ENCODE results near the gene TMEM126B.
A peak's percentile ranks its signal among the peaks of the same experiment; 100 is the strongest.
"Not testable (repeated sequence)": the region's sequence is repeated elsewhere in the genome, so short reads cannot be mapped to it uniquely, and the experiment has no call there.

The TMEM126B gene

DNA sequence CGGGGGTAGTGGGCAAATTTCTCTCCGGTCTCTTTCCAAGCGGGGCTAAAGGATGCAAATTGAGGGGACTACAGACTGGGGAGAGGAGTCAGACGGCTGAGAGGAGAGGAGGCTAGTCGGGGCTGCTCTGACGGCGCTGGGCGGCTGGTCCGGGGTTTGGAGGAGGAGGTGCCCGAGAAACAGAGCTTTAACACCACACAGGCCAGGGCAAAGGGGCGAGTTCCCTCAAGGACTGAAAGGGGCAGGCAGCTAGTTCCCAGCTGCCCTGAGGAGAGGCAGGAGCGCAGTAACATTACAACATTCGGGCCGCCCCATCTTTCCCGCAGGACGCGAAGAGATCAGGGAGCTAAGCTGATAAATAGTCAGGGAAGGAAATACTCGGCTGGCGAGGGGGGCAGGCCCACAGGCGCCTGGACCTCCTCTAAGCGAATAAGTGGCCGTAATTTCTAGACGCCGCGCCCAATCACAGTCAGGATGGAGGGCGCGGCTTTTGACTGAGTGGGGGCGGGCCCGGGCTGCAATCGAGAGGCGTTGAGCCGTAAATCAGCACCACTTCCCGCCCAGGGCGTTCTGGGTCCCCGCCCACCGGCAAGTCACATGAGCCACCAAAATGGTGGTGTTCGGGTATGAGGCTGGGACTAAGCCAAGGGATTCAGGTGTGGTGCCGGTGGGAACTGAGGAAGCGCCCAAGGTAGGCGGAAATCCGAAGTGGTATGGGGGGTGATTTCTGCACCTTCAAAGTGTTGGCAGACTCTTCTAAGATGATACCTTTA is at the start of gene TMEM126B:
TSS of gene TMEM126B (plus strand) at position 596 of the 773 bp plus-strand sequence. CDS start at position 611, 15 bp downstream.
- Histone ChIP-seq H3K4me1 (ENCODE audit: insufficient read depth, low read length) (peaks cover 20% of the 10 kb centered on the region), H3K9me3 (ENCODE audit: low read length) (no peaks in the 10 kb centered on the region), H3K4me3 (ENCODE audit: low read depth in 1 of 2, low read length in 2 of 2) (peak within 1 kb of the TSS; percentile 75 to 94)

DNA sequence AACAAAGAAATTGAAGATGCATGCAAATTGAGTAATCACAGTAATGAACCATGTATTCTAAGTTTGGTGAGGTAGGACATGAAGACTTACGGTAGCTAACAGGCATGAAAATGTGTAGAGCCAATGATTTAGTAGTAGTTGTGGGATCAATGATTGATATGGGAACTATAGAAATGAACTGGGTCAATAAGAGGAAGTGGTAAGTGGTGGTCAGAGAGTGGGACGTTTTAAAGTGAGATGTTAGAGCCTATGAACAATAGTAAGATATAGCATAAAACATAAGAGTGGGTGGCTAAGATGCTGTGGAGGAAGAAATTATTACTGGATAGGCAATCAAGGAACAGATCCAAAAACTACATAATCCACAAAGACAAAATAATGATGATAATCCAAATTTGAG is 46.3 kb upstream of the TMEM126B start:
- no peaks in the 10 kb centered on the region for H3K9me3 ChIP-seq (ENCODE audit: low read length)
- no peaks in the 10 kb centered on the region for H3K27me3 ChIP-seq (ENCODE audit: control insufficient read depth in 1 of 2, insufficient read depth in 2 of 2, low read length in 2 of 2)
- H3K27ac ChIP-seq (ENCODE audit: low read depth, low read length) = no peak overlapping the region
- no peaks in the 10 kb centered on the region for H3K4me1 ChIP-seq (ENCODE audit: insufficient read depth, low read length)
- H3K4me3 ChIP-seq (ENCODE audit: low read depth in 1 of 2, low read length in 2 of 2) = no peak overlapping the region
- no peak overlapping the region for H3K9ac ChIP-seq (ENCODE audit: low read length)
- no peaks in the 10 kb centered on the region for H3K36me3 ChIP-seq (ENCODE audit: insufficient read depth, low read length)

More for the DNA sequence above, at the start of gene TMEM126B:
- H3K36me3 ChIP-seq (ENCODE audit: insufficient read depth, low read length) = no peaks in the 10 kb centered on the region
- H3K27ac ChIP-seq (ENCODE audit: low read depth, low read length) = peak within 1 kb of the TSS; percentile 99
- no peaks in the 10 kb centered on the region for H3K27me3 ChIP-seq (ENCODE audit: control insufficient read depth in 1 of 2, insufficient read depth in 2 of 2, low read length in 2 of 2)
- peak within 1 kb of the TSS; percentile 49 for H3K9ac ChIP-seq (ENCODE audit: low read length)

DNA sequence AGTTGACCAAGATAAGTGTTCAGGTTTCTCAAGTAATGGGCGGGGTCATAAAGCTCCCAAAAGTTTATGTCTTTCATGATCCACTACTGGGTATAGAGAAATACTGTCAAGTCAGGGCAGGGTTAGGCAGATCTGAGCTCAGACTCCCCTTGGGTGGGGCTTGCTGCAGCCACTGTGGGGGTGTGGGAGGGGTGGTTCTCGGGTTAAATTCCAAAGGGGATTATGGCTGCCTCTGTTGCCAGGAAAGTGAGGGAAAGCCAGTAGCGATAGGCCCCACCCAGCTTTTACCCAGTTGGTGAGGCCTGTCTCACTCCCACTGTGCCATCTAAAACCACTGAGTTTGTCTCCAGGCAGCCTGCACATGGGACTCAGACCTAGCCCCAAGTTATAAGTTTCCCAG is 39.0 kb upstream of the TMEM126B start:
- Histone ChIP-seq H3K27me3 (ENCODE audit: control insufficient read depth in 1 of 2, insufficient read depth in 2 of 2, low read length in 2 of 2) (no peaks in the 10 kb centered on the region), H3K4me1 (ENCODE audit: insufficient read depth, low read length) (no peaks in the 10 kb centered on the region), H3K9ac (ENCODE audit: low read length) (no peak overlapping the region), H3K9me3 (ENCODE audit: low read length) (no peaks in the 10 kb centered on the region), H3K27ac (ENCODE audit: low read depth, low read length) (no peak overlapping the region), H3K4me3 (ENCODE audit: low read depth in 1 of 2, low read length in 2 of 2) (no peak overlapping the region), H3K36me3 (ENCODE audit: insufficient read depth, low read length) (no peaks in the 10 kb centered on the region)

DNA sequence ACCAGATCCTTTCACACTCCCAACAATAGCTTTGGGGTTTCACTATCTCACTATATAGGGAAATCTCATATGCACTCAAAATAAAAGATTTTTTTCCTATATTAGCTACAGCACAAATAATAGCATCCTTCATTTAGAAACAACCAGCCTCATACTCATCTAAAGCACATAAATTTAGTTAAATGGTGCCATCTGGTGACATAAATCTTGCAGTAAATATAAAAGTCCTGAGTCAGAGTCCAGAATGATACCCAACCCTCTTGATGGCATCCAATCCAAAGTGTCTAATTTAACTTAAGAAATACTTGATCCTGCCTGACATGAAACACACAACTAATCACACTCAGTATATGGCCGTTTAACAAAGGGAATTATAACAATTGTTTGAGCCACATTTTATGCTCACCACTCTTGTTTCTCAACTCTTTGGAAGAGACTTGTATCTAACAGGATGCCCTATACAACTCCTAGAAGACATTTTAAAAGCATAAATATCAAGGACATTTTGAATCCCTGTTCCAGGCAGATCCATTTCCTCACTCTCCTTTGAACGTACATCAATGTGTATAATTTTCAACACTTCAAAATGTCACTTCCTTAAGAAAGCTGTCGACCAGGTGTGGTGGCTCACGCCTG is 37.4 kb upstream of the TMEM126B start:
- H3K9ac ChIP-seq (ENCODE audit: low read length) = no peak overlapping the region
- no peaks in the 10 kb centered on the region for H3K27me3 ChIP-seq (ENCODE audit: control insufficient read depth in 1 of 2, insufficient read depth in 2 of 2, low read length in 2 of 2)
- no peaks in the 10 kb centered on the region for H3K4me1 ChIP-seq (ENCODE audit: insufficient read depth, low read length)
- no peaks in the 10 kb centered on the region for H3K9me3 ChIP-seq (ENCODE audit: low read length)
- no peaks in the 10 kb centered on the region for H3K36me3 ChIP-seq (ENCODE audit: insufficient read depth, low read length)
- H3K27ac ChIP-seq (ENCODE audit: low read depth, low read length) = no peak overlapping the region
- no peak overlapping the region for H3K4me3 ChIP-seq (ENCODE audit: low read depth in 1 of 2, low read length in 2 of 2)

DNA sequence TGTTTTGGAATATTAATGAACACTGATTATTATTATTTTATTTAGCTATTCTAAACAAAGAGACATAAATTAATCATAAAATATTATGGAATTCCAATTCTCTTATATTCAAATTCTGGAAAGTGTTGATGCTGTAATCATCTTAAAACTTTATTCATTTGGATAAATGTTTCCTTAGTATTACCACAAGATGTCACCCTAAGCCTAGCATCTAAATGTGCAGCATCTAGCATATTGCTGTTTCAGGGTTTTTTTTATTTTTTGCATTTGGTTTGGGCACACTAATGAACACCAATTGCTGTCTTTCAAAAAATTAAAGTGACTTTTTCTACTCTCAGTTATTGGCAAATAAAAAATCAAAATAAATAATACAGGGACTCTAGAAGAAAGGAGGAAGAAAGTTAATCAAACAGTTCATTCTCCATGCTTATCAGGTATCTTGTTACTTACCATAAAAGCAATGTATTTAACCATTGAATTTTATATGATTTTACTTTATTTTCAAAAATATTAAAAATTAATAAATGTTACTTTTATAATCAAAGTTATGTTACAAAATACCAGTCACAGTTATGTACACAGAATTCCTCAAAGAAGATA is 33.0 kb upstream of the TMEM126B start:
- H3K9me3 ChIP-seq (ENCODE audit: low read length) = no peaks in the 10 kb centered on the region
- H3K4me1 ChIP-seq (ENCODE audit: insufficient read depth, low read length) = no peaks in the 10 kb centered on the region
- no peaks in the 10 kb centered on the region for H3K36me3 ChIP-seq (ENCODE audit: insufficient read depth, low read length)
- H3K4me3 ChIP-seq (ENCODE audit: low read depth in 1 of 2, low read length in 2 of 2) = no peak overlapping the region
- no peaks in the 10 kb centered on the region for H3K27me3 ChIP-seq (ENCODE audit: control insufficient read depth in 1 of 2, insufficient read depth in 2 of 2, low read length in 2 of 2)
- no peak overlapping the region for H3K27ac ChIP-seq (ENCODE audit: low read depth, low read length)
- no peak overlapping the region for H3K9ac ChIP-seq (ENCODE audit: low read length)

DNA sequence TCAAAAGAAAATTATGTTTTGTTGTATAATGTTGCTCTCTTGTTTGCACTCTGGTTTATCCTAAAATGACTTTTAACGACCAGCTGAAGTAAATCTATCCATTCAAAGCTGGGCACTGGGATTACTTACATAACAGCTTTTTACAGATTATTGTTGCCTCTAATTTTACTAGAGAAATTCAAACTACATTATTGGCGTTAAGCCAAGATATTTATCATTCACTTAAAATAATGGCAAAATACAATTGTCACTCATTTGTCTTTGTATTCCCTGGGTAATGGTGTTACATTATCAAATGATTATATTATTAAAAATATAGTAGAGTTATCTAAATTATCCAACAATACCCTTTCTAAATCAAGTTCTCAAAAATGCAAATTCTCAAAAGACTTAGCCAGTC is 31.5 kb upstream of the TMEM126B start:
- no peaks in the 10 kb centered on the region for H3K27me3 ChIP-seq (ENCODE audit: control insufficient read depth in 1 of 2, insufficient read depth in 2 of 2, low read length in 2 of 2)

DNA sequence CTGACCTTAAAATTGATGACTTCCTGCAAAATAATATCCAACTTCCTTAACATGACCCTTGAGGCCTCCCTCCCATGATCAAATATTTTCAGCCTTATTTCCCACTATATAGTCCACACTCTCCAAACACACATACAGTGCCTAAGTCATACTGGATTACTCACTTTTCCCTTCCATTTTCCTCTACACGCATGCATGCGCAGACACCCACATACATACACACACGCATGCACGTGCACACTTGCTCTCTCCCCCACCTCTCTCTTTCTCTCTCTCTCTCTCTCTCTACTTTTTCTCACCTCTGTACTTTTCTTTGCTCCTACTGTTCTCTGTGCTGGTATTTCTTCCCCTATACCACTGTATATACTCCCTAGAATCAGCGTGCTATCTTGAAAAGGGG is 29.3 kb upstream of the TMEM126B start:
- Histone ChIP-seq H3K9me3 (ENCODE audit: low read length) (no peaks in the 10 kb centered on the region), H3K4me1 (ENCODE audit: insufficient read depth, low read length) (no peaks in the 10 kb centered on the region), H3K9ac (ENCODE audit: low read length) (no peak overlapping the region)

More for the DNA sequence above, 31.5 kb upstream of the TMEM126B start:
- H3K9me3 ChIP-seq (ENCODE audit: low read length) = no peaks in the 10 kb centered on the region
- no peak overlapping the region for H3K9ac ChIP-seq (ENCODE audit: low read length)
- H3K4me3 ChIP-seq (ENCODE audit: low read depth in 1 of 2, low read length in 2 of 2) = no peak overlapping the region
- no peaks in the 10 kb centered on the region for H3K36me3 ChIP-seq (ENCODE audit: insufficient read depth, low read length)
- no peak overlapping the region for H3K27ac ChIP-seq (ENCODE audit: low read depth, low read length)
- H3K4me1 ChIP-seq (ENCODE audit: insufficient read depth, low read length) = no peaks in the 10 kb centered on the region

DNA sequence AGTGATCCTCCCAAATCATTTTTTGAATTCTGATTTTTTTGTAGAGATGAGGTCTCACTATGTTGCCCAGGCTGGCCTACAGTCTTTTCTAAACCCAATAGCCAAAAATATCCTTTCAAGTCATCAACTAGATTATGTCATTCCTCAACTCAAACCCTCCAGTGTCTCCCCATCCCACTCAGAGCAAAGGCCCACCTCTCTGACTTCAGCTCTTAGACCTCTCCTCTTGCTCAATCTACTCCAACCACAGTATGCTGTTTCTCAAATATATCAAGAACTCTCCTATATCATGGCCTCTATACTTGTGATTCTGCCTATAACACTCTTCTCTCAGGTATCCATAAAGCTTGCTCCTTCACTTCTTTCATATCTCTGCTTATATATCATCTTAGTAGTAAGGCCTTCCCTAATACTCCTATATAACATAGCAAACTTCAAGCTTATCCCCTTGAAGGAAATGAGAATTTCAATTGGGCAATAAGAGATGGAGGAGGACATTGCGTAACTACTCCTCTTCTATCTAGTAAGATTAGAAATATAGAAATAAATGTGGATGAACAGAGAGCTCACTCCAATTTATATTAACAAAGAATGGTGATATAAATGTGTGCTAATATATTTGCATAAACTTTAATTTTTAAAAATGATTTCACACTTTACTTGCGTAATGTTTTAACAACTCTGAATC is 25.7 kb upstream of the TMEM126B start:
- no peak overlapping the region for H3K9ac ChIP-seq (ENCODE audit: low read length)
- no peaks in the 10 kb centered on the region for H3K27me3 ChIP-seq (ENCODE audit: control insufficient read depth in 1 of 2, insufficient read depth in 2 of 2, low read length in 2 of 2)
- H3K9me3 ChIP-seq (ENCODE audit: low read length) = no peaks in the 10 kb centered on the region
- H3K4me1 ChIP-seq (ENCODE audit: insufficient read depth, low read length) = no peaks in the 10 kb centered on the region
- H3K36me3 ChIP-seq (ENCODE audit: insufficient read depth, low read length) = no peaks in the 10 kb centered on the region
- no peak overlapping the region for H3K27ac ChIP-seq (ENCODE audit: low read depth, low read length)
- H3K4me3 ChIP-seq (ENCODE audit: low read depth in 1 of 2, low read length in 2 of 2) = no peak overlapping the region

More for the DNA sequence above, 29.3 kb upstream of the TMEM126B start:
- no peak overlapping the region for H3K27ac ChIP-seq (ENCODE audit: low read depth, low read length)
- no peaks in the 10 kb centered on the region for H3K27me3 ChIP-seq (ENCODE audit: control insufficient read depth in 1 of 2, insufficient read depth in 2 of 2, low read length in 2 of 2)
- H3K4me3 ChIP-seq (ENCODE audit: low read depth in 1 of 2, low read length in 2 of 2) = no peak overlapping the region
- H3K36me3 ChIP-seq (ENCODE audit: insufficient read depth, low read length) = no peaks in the 10 kb centered on the region

DNA sequence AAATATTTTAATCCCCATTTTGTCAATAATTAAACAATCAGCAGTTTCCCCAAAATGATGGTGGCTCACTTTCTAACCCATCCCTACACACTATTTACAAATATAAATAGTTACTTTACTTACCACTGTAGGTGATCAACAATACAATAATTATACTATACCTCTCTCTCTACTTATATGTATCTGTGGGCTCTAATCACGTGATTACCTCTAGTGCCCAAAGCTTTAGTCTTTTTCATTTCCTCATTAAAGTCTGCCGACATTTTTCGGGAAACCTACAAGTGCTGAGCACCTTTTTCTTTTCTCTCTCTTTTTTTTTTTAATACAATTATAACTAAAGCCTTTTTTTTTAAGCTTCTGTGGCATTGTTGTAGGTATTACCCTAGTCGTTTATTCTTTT is 25.2 kb upstream of the TMEM126B start:
- H3K4me1 ChIP-seq (ENCODE audit: insufficient read depth, low read length) = no peaks in the 10 kb centered on the region
- H3K27me3 ChIP-seq (ENCODE audit: control insufficient read depth in 1 of 2, insufficient read depth in 2 of 2, low read length in 2 of 2) = no peaks in the 10 kb centered on the region
- no peak overlapping the region for H3K4me3 ChIP-seq (ENCODE audit: low read depth in 1 of 2, low read length in 2 of 2)
- no peak overlapping the region for H3K9ac ChIP-seq (ENCODE audit: low read length)
- H3K27ac ChIP-seq (ENCODE audit: low read depth, low read length) = no peak overlapping the region
- H3K36me3 ChIP-seq (ENCODE audit: insufficient read depth, low read length) = no peaks in the 10 kb centered on the region
- no peaks in the 10 kb centered on the region for H3K9me3 ChIP-seq (ENCODE audit: low read length)

DNA sequence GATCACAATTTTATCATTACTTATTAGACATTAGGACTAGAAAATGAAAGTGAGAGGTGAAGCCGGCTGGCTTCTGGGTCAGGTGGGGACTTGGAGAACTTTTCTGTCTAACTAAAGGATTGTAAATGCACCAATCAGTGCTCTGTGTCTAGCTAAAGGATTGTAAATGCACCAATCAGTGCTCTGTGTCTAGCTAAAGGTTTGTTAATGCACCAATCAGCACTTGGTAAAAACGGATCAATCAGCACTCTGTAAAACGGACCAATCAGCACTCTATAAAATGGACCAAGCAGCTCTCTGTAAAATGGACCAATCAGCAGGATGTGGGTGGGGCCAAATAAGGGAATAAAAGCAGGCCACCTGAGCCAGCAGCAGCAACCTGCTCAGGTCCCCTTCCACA is 22.2 kb upstream of the TMEM126B start:
- H3K27ac ChIP-seq (ENCODE audit: low read depth, low read length); H3K4me3 ChIP-seq (ENCODE audit: low read depth in 1 of 2, low read length in 2 of 2); H3K9me3 ChIP-seq (ENCODE audit: low read length): not testable (repeated sequence)

DNA sequence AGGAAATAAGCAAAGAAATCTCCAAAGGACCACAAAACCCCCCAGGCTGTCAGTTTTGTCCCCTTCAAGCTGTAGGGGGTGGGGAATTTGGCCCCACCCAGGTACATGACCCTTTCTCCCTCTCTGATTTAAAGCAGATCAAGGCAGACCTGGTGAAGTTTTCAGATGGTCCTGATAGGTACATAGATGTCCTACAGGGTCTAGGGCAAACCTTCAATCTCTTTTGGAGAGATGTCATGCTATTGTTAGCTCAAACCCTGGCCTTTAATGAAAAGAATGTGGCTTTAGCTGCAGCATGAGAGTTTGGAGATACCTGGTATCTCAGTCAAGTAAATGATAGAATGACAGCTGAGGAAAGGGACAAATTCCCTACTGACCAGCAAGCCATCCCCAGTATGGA is 19.8 kb upstream of the TMEM126B start:
- not testable (repeated sequence) for H3K27me3 ChIP-seq (ENCODE audit: control insufficient read depth in 1 of 2, insufficient read depth in 2 of 2, low read length in 2 of 2); H3K4me1 ChIP-seq (ENCODE audit: insufficient read depth, low read length); H3K9me3 ChIP-seq (ENCODE audit: low read length); H3K9ac ChIP-seq (ENCODE audit: low read length); H3K4me3 ChIP-seq (ENCODE audit: low read depth in 1 of 2, low read length in 2 of 2); H3K27ac ChIP-seq (ENCODE audit: low read depth, low read length); H3K36me3 ChIP-seq (ENCODE audit: insufficient read depth, low read length)

More for the DNA sequence above, 22.2 kb upstream of the TMEM126B start:
- H3K4me1 ChIP-seq (ENCODE audit: insufficient read depth, low read length); H3K27me3 ChIP-seq (ENCODE audit: control insufficient read depth in 1 of 2, insufficient read depth in 2 of 2, low read length in 2 of 2); H3K36me3 ChIP-seq (ENCODE audit: insufficient read depth, low read length); H3K9ac ChIP-seq (ENCODE audit: low read length): not testable (repeated sequence)
